Progenitor cell of endocrine pancreas (in vitro differentiated cells): ENCODE measurements around the gene ITPRID1. TPM values are rescaled to one million over a fixed set of nuclear protein-coding genes. Genes with fewer than 3 reads are reported as not detected.

Experiments used
- DNase-seq: peaks from one replicate; pipeline ENCODE4 v3.0.0; 2021; ENCODE audit warnings: low spot score; ENCODE audit not compliant: unreplicated experiment
- H3K27ac Mint-ChIP-seq: 2 replicates; pipeline ENCODE4 v1.8.0; 2021; ENCODE audit warnings: mild to moderate bottlenecking, moderate library complexity, mixed read lengths
- H3K27me3 Mint-ChIP-seq: 2 replicates; pipeline ENCODE4 v1.8.0; 2021; ENCODE audit warnings: mixed read lengths
- H3K36me3 Mint-ChIP-seq: 2 replicates; pipeline ENCODE4 v1.8.0; 2022; ENCODE audit warnings: mixed read lengths; ENCODE audit not compliant: insufficient read depth
- H3K4me1 Mint-ChIP-seq: 2 replicates; pipeline ENCODE4 v1.8.0; 2021; ENCODE audit warnings: low read depth, mixed read lengths
- H3K4me3 Mint-ChIP-seq: 2 replicates; pipeline ENCODE4 v1.8.0; 2021; ENCODE audit warnings: low read depth, mild to moderate bottlenecking, moderate library complexity, mixed read lengths
- H3K9me3 Mint-ChIP-seq: 2 replicates; pipeline ENCODE4 v1.8.0; 2021; ENCODE audit warnings: low read depth, mixed read lengths
- total RNA-seq: library from RNA; stranded (reverse); gene quantifications from 2 replicates; pipeline ENCODE4 v1.2.1, GENCODE V29; 2021
- TF ChIP-seq, protein P1 (sequence below): fragments of 200-600 bp; sonication (generic); IDR thresholded peaks from one replicate; pipeline ENCODE4 v1.5.0; 2021; ENCODE audit warnings: antibody characterized with exemption, mild to moderate bottlenecking; ENCODE audit not compliant: unreplicated experiment

Gene ITPRID1
- total RNA-seq, 1 donor from 2014 or later, result 3.9 TPM

DNA sequence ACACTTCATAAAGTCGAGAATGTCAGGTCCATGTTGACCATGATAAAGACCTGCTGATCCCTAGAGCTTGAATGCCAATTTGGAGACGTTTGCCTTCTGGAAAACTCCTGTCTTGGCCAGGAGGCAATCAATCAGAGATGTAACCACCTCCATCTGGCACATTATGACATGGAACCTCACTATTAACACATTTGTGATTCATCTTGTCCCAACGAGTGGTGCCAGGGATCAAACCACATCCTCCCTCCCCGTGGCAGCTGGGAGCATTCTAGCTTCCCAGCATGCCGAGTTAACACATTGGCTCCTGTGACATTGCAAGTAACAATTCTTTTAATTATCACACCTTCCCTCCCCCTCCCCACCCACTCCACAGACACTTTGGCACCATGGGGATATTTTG is 89.2 kb downstream of the ITPRID1 start:
- H3K4me3 Mint-ChIP-seq, result no peak overlapping the region
- H3K27ac Mint-ChIP-seq, result no peak overlapping the region
- peaks cover 2% of the 10 kb centered on the region for H3K4me1 Mint-ChIP-seq
- H3K9me3 Mint-ChIP-seq, result no peaks in the 10 kb centered on the region
- DNase-seq, result no peak
- no peaks in the 10 kb centered on the region for H3K27me3 Mint-ChIP-seq
- TF ChIP-seq, protein P1, sequence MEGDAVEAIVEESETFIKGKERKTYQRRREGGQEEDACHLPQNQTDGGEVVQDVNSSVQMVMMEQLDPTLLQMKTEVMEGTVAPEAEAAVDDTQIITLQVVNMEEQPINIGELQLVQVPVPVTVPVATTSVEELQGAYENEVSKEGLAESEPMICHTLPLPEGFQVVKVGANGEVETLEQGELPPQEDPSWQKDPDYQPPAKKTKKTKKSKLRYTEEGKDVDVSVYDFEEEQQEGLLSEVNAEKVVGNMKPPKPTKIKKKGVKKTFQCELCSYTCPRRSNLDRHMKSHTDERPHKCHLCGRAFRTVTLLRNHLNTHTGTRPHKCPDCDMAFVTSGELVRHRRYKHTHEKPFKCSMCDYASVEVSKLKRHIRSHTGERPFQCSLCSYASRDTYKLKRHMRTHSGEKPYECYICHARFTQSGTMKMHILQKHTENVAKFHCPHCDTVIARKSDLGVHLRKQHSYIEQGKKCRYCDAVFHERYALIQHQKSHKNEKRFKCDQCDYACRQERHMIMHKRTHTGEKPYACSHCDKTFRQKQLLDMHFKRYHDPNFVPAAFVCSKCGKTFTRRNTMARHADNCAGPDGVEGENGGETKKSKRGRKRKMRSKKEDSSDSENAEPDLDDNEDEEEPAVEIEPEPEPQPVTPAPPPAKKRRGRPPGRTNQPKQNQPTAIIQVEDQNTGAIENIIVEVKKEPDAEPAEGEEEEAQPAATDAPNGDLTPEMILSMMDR, result no peak
- H3K36me3 Mint-ChIP-seq, result no peaks in the 10 kb centered on the region

DNA sequence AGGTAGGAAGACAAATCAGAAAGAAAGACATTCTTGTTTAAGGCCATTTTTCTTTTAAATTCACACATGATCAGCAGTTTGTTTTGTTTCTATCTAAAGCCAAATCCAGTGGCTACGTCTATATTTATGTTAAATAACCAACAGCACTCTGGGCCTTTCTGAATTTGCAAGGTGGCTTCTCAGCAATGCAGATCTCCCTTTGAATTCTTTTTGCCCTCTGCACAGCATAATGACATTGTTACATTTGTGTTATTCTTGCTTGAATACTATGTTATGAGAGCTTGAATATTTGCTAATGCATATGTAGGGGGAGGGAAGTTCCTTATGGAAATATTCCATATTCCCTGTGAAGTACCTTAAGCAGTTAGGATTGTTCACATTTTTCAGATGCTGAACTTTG is 99.7 kb downstream of the ITPRID1 start:
- TF ChIP-seq, protein P1, result no peak
- no peaks in the 10 kb centered on the region for H3K36me3 Mint-ChIP-seq
- peaks cover 5% of the 10 kb centered on the region for H3K9me3 Mint-ChIP-seq
- no peak overlapping the region for H3K27ac Mint-ChIP-seq
- H3K27me3 Mint-ChIP-seq, result no peaks in the 10 kb centered on the region
- no peak for DNase-seq
- H3K4me3 Mint-ChIP-seq, result no peak overlapping the region
- H3K4me1 Mint-ChIP-seq, result peaks cover 4% of the 10 kb centered on the region

DNA sequence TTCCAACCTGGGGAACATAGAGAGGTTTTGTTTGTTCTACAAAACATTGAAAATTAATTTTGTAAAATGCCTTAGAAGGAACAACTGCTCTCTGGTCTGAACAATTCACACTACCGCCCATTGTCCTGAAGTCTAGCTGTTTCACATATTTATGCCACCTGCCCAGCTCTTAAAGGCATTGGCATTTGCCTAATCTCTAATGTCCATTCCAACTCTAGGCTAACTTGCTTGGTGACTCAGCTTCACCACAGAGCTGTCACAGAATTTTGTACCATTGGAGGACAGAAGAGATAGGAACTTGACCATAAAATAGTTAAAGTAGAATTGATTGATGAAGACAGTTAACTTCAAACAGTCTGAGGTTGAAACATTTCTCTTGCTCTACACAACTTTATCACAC is 119.6 kb downstream of the ITPRID1 start:
- Mint-ChIP-seq H3K4me1 (peaks cover 11% of the 10 kb centered on the region), H3K27ac (no peak overlapping the region), H3K4me3 (no peak overlapping the region), H3K9me3 (peaks cover 2% of the 10 kb centered on the region), H3K36me3 (no peaks in the 10 kb centered on the region), H3K27me3 (no peaks in the 10 kb centered on the region)
- DNase-seq, result no peak
- TF ChIP-seq, protein P1, result no peak

DNA sequence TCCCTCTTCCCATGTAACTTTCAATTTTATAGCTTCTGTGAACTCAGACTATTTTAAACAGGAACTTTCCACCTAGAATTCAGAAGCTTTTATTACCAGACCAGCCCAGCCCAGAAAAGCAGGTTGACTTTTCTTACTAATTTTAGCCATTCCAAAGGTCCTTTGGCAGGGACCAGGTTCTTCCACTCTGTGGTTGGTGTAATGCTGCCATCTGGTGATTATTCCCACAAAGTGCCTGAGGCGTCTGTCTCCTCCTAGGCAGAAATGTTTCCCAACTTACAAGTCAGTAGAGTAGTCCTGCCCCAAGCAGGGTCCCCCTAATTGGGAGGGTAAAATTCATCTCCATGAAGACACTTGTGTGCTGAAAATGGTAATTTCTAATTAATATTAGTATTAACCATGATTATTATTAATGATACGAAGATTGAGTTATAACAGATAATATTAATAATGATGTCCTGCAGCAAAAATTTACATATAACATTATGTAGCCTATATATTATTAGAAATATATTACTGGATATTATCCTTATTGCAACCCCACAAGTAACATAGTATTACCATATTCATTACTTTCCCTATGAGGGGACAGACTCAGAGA is 120.1 kb downstream of the ITPRID1 start:
- no peak overlapping the region for H3K4me3 Mint-ChIP-seq
- no peaks in the 10 kb centered on the region for H3K27me3 Mint-ChIP-seq
- H3K9me3 Mint-ChIP-seq, result peaks cover 2% of the 10 kb centered on the region
- peaks cover 11% of the 10 kb centered on the region for H3K4me1 Mint-ChIP-seq
- H3K36me3 Mint-ChIP-seq, result no peaks in the 10 kb centered on the region
- H3K27ac Mint-ChIP-seq, result no peak overlapping the region
- TF ChIP-seq, protein P1, result peak; percentile 91
- DNase-seq, result peak; percentile 41

DNA sequence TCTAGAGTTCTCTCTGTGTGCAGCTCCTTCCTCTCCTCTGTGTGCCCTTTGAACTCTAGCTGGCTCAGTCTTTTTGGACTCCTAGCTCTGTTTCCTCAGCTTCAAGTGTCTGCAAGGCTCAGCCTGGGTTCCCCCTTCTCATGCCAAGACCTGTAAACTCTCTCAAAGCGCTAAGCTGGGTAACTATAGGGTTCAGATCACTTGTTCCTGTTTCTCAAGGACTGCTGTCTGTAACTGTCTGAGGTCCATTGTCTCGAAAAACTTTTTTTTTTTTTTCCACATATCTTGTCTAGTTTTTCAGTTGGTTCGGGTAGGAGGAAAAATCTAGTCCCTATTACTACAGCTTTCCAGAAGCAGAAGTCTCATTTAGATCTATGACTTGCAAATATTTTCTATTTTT is 126.5 kb downstream of the ITPRID1 start:
- no peak overlapping the region for H3K4me3 Mint-ChIP-seq
- H3K27ac Mint-ChIP-seq, result no peak overlapping the region
- no peaks in the 10 kb centered on the region for H3K27me3 Mint-ChIP-seq
- DNase-seq, result no peak
- H3K4me1 Mint-ChIP-seq, result no peaks in the 10 kb centered on the region
- TF ChIP-seq, protein P1, result no peak
- no peaks in the 10 kb centered on the region for H3K36me3 Mint-ChIP-seq
- H3K9me3 Mint-ChIP-seq, result no peaks in the 10 kb centered on the region
